ENCODE data around the gene NDUFB8. TPM values are rescaled to one million over a fixed set of nuclear protein-coding genes. Genes with fewer than 3 reads are reported as not detected.

Gene NDUFB8
- total and polyA plus RNA-seq, 2 donors, result 222 to 284 TPM

DNA sequence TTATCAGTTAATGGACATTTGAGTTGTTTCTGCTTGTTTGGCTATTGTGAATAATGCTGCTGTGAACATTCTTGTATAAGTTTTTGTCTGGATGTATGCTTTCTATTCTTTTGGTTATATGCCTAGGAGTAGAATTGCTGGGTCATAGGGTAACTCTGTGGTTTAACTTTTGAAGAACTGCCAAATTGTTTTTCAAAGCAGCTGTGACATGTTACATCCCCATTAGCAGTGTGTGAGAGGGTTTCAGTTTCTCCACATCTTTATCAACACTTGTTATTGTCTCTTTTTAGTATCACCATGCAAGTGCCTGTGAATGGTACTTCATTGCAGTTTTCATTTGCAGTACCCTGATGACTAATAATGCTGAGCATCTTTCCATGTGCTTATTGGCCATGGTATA is 2.1 kb upstream of the NDUFB8 start:
- no peak overlapping the region for H3K27ac ChIP-seq (ENCODE audit: low read depth in 1 of 2, low read length in 1 of 2)
- DNase-seq (ENCODE audit: low read depth in 6 of 9, low spot score in 9 of 9), result no peak
- H3K4me1 ChIP-seq (ENCODE audit: control insufficient read depth in 2 of 2, insufficient read depth in 2 of 2, low read length in 2 of 2), result peaks cover 29 to 32% of the 10 kb centered on the region in 2 donors

DNA sequence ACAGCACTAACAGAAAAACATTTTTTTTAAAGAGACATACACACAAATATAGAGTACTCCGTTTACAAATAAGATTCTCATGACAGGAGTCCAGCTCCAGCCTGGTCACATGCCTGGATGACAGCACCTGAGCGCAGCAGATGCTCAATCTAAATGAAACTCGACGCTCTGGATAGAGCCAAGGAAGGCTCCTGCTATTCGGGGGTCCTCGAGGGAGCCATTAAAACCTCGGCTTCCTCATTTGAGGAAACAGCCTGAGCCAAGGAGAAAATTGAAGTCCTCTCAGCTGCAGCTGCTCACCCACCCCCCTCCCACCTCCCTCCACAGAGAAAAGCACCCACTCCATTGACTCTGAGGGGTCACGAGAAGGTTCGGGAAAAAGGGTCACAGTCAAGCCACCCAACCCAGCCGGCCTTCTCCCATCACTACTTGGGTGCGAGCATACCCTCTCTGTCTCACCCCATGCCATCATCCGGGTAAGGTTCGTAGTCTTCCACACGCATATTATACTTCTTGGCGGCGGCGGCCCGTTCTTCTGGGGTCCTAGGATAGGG is 673 bp downstream of the NDUFB8 start:
- peak overlapping the region; percentile 67 to 85 for H3K4me3 ChIP-seq (ENCODE audit: low read length in 2 of 2)
- 2% methylated on average over 18 of the region's 18 CpGs for WGBS
- H3K27ac ChIP-seq (ENCODE audit: low read depth in 1 of 2, low read length in 1 of 2), result peak overlapping the region in 1 of 2 donors; percentile 70
- peaks cover 11 to 13% of the 10 kb centered on the region in 2 donors for H3K4me1 ChIP-seq (ENCODE audit: control insufficient read depth in 2 of 2, insufficient read depth in 2 of 2, low read length in 2 of 2)
- no peaks in the 10 kb centered on the region for H3K27me3 ChIP-seq (ENCODE audit: control insufficient read depth in 2 of 2, insufficient read depth in 1 of 2, low read length in 1 of 2)
- H3K36me3 ChIP-seq (ENCODE audit: control insufficient read depth in 2 of 2, insufficient read depth in 2 of 2, low read length in 1 of 2), result peaks cover 25 to 30% of the 10 kb centered on the region in 2 donors
- no peak for DNase-seq (ENCODE audit: low read depth in 6 of 9, low spot score in 9 of 9)
- no peaks in the 10 kb centered on the region for H3K9me3 ChIP-seq (ENCODE audit: control insufficient read depth in 2 of 2, insufficient read depth in 1 of 2, low read length in 1 of 2)

More for the DNA sequence above, 2.1 kb upstream of the NDUFB8 start:
- peaks cover 3 to 6% of the 10 kb centered on the region in 2 donors for H3K36me3 ChIP-seq (ENCODE audit: control insufficient read depth in 2 of 2, insufficient read depth in 2 of 2, low read length in 1 of 2)
- no peaks in the 10 kb centered on the region for H3K27me3 ChIP-seq (ENCODE audit: control insufficient read depth in 2 of 2, insufficient read depth in 1 of 2, low read length in 1 of 2)
- H3K4me3 ChIP-seq (ENCODE audit: low read length in 2 of 2), result no peak overlapping the region
- no peaks in the 10 kb centered on the region for H3K9me3 ChIP-seq (ENCODE audit: control insufficient read depth in 2 of 2, insufficient read depth in 1 of 2, low read length in 1 of 2)

- peaks cover 11 to 13% of the 10 kb centered on the region in 2 donors for H3K4me1 ChIP-seq (ENCODE audit: control insufficient read depth in 2 of 2, insufficient read depth in 2 of 2, low read length in 2 of 2)
- no peak overlapping the region for H3K27ac ChIP-seq (ENCODE audit: low read depth in 1 of 2, low read length in 1 of 2)
- no peaks in the 10 kb centered on the region for H3K9me3 ChIP-seq (ENCODE audit: control insufficient read depth in 2 of 2, insufficient read depth in 1 of 2, low read length in 1 of 2)
- no peaks in the 10 kb centered on the region for H3K27me3 ChIP-seq (ENCODE audit: control insufficient read depth in 2 of 2, insufficient read depth in 1 of 2, low read length in 1 of 2)
- peaks cover 31 to 37% of the 10 kb centered on the region in 2 donors for H3K36me3 ChIP-seq (ENCODE audit: control insufficient read depth in 2 of 2, insufficient read depth in 2 of 2, low read length in 1 of 2)
- WGBS, result 79% methylated on average over 7 of the region's 7 CpGs
- H3K4me3 ChIP-seq (ENCODE audit: low read length in 2 of 2), result peak overlapping the region; percentile 67 to 85
- DNase-seq (ENCODE audit: low read depth in 6 of 9, low spot score in 9 of 9), result no peak
Measured at GRCh38 chr10:100528123-100528886, 1.4 kb downstream of the NDUFB8 start.

DNA sequence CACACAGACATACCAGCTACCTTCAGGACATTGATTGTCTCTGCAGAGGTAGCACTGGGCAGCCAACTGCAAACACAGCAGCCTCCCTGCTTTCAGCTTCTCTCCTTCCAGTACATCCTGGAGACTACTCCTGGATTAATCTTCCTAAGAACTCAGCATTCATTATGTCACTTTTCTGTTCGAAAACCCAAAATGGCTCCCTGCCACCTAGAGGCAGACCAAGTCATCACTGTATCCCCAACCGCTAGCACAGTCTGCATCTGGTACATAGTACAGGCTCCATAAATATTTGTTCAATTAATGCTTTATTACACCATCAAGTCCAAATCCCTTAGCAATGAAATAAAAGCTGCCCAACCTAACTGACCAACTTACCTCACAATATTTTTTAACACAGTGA is 5.0 kb downstream of the NDUFB8 start:
- Histone ChIP-seq H3K4me1 (ENCODE audit: control insufficient read depth in 2 of 2, insufficient read depth in 2 of 2, low read length in 2 of 2) (peaks cover 6 to 7% of the 10 kb centered on the region in 2 donors), H3K36me3 (ENCODE audit: control insufficient read depth in 2 of 2, insufficient read depth in 2 of 2, low read length in 1 of 2) (peaks cover 38 to 42% of the 10 kb centered on the region in 2 donors), H3K9me3 (ENCODE audit: control insufficient read depth in 2 of 2, insufficient read depth in 1 of 2, low read length in 1 of 2) (no peaks in the 10 kb centered on the region), H3K4me3 (ENCODE audit: low read length in 2 of 2) (no peak overlapping the region), H3K27me3 (ENCODE audit: control insufficient read depth in 2 of 2, insufficient read depth in 1 of 2, low read length in 1 of 2) (peaks cover 0 to 12% of the 10 kb centered on the region in 2 donors), H3K27ac (ENCODE audit: low read depth in 1 of 2, low read length in 1 of 2) (no peak overlapping the region)
- WGBS, result 95% methylated on average over 2 of the region's 2 CpGs
- DNase-seq (ENCODE audit: low read depth in 6 of 9, low spot score in 9 of 9), result no peak

DNA sequence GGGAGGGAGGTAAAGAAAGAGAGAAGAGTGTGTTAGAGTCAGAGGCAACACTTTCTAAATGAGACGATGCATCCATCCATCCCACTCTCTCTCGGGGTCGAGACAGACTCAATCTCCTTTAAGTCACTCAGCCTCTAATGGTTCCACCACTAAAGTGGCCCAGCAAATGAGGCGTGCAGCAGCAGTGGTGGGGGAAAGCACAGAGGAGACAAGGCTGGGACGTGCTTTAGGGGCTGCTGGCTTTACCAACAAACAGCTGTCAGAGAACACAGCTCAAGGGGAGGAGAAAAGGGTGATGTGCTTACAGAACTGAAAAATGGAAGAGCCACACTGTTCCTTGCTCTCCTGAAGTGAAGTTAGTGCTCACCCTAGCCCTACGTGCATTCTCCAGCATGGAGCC is 5.5 kb downstream of the NDUFB8 start:
- no peak overlapping the region for H3K27ac ChIP-seq (ENCODE audit: low read depth in 1 of 2, low read length in 1 of 2)
- peaks cover 6 to 12% of the 10 kb centered on the region in 2 donors for H3K4me1 ChIP-seq (ENCODE audit: control insufficient read depth in 2 of 2, insufficient read depth in 2 of 2, low read length in 2 of 2)
- WGBS, result 97% methylated on average over 6 of the region's 6 CpGs
- H3K4me3 ChIP-seq (ENCODE audit: low read length in 2 of 2), result no peak overlapping the region
- peaks cover 38 to 42% of the 10 kb centered on the region in 2 donors for H3K36me3 ChIP-seq (ENCODE audit: control insufficient read depth in 2 of 2, insufficient read depth in 2 of 2, low read length in 1 of 2)
- peaks cover 2 to 16% of the 10 kb centered on the region in 2 donors for H3K27me3 ChIP-seq (ENCODE audit: control insufficient read depth in 2 of 2, insufficient read depth in 1 of 2, low read length in 1 of 2)
- DNase-seq (ENCODE audit: low read depth in 6 of 9, low spot score in 9 of 9), result no peak
- H3K9me3 ChIP-seq (ENCODE audit: control insufficient read depth in 2 of 2, insufficient read depth in 1 of 2, low read length in 1 of 2), result no peaks in the 10 kb centered on the region

GRCh38 chr10:100522945-100523344 is 6.7 kb downstream of the NDUFB8 start:
- WGBS, result 99% methylated on average over 9 of the region's 9 CpGs
- H3K9me3 ChIP-seq (ENCODE audit: control insufficient read depth in 2 of 2, insufficient read depth in 1 of 2, low read length in 1 of 2), result no peaks in the 10 kb centered on the region
- H3K36me3 ChIP-seq (ENCODE audit: control insufficient read depth in 2 of 2, insufficient read depth in 2 of 2, low read length in 1 of 2), result peaks cover 38 to 42% of the 10 kb centered on the region in 2 donors

DNA sequence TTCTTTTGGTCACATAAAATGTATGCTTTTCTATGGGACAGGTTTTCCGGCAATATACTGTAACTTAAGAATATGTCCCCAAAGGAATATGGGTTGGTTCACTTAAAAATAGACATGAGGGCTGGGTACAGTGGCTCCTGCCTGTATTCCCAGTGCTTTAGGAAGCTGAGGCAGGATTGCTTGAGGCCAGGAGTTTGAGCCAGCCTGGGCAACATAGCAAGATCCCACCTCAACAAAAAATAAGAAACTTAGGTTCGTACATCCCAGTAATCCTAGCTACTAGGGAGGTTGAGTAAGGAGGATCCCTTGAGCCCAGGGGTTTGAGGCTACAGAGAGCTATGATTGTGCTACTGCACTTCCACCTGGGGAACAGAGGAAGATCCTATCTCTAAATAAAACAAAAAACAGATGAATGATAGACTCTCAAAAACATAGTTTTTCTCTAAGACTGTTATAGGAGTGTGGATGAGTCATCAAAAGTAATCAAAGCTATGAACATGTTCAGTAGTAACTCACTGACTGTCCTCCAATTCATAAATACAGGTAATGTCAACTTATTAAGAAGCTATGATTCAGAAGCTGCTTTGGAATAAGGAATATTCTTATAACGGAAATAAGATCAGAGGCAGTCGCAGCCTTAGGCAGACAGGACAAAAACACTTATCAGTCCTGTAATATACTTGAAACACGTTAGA is 7.4 kb downstream of the NDUFB8 start:
- peaks cover 38 to 39% of the 10 kb centered on the region in 2 donors for H3K36me3 ChIP-seq (ENCODE audit: control insufficient read depth in 2 of 2, insufficient read depth in 2 of 2, low read length in 1 of 2)

More at GRCh38 chr10:100522945-100523344, 6.7 kb downstream of the NDUFB8 start:
- DNase-seq (ENCODE audit: low read depth in 6 of 9, low spot score in 9 of 9), result no peak
- no peak overlapping the region for H3K27ac ChIP-seq (ENCODE audit: low read depth in 1 of 2, low read length in 1 of 2)
- peaks cover 5 to 12% of the 10 kb centered on the region in 2 donors for H3K4me1 ChIP-seq (ENCODE audit: control insufficient read depth in 2 of 2, insufficient read depth in 2 of 2, low read length in 2 of 2)
- no peak overlapping the region for H3K4me3 ChIP-seq (ENCODE audit: low read length in 2 of 2)
- H3K27me3 ChIP-seq (ENCODE audit: control insufficient read depth in 2 of 2, insufficient read depth in 1 of 2, low read length in 1 of 2), result peaks cover 2 to 21% of the 10 kb centered on the region in 2 donors

GRCh38 chr10:100520811-100521210 is 8.9 kb downstream of the NDUFB8 start:
- H3K4me3 ChIP-seq (ENCODE audit: low read length in 2 of 2), result no peak overlapping the region

More for the DNA sequence above, 7.4 kb downstream of the NDUFB8 start:
- Histone ChIP-seq H3K4me1 (ENCODE audit: control insufficient read depth in 2 of 2, insufficient read depth in 2 of 2, low read length in 2 of 2) (peaks cover 5 to 12% of the 10 kb centered on the region in 2 donors), H3K27ac (ENCODE audit: low read depth in 1 of 2, low read length in 1 of 2) (no peak overlapping the region), H3K27me3 (ENCODE audit: control insufficient read depth in 2 of 2, insufficient read depth in 1 of 2, low read length in 1 of 2) (peaks cover 2 to 21% of the 10 kb centered on the region in 2 donors), H3K9me3 (ENCODE audit: control insufficient read depth in 2 of 2, insufficient read depth in 1 of 2, low read length in 1 of 2) (no peaks in the 10 kb centered on the region), H3K4me3 (ENCODE audit: low read length in 2 of 2) (no peak overlapping the region)
- 97% methylated on average over 5 of the region's 5 CpGs for WGBS
- DNase-seq (ENCODE audit: low read depth in 6 of 9, low spot score in 9 of 9), result no peak

More at GRCh38 chr10:100520811-100521210, 8.9 kb downstream of the NDUFB8 start:
- no peaks in the 10 kb centered on the region for H3K9me3 ChIP-seq (ENCODE audit: control insufficient read depth in 2 of 2, insufficient read depth in 1 of 2, low read length in 1 of 2)
- H3K4me1 ChIP-seq (ENCODE audit: control insufficient read depth in 2 of 2, insufficient read depth in 2 of 2, low read length in 2 of 2), result peaks cover 5 to 17% of the 10 kb centered on the region in 2 donors
- peaks cover 26 to 28% of the 10 kb centered on the region in 2 donors for H3K36me3 ChIP-seq (ENCODE audit: control insufficient read depth in 2 of 2, insufficient read depth in 2 of 2, low read length in 1 of 2)
- peaks cover 2 to 21% of the 10 kb centered on the region in 2 donors for H3K27me3 ChIP-seq (ENCODE audit: control insufficient read depth in 2 of 2, insufficient read depth in 1 of 2, low read length in 1 of 2)
- DNase-seq (ENCODE audit: low read depth in 6 of 9, low spot score in 9 of 9), result no peak
- WGBS, result 97% methylated on average over 3 of the region's 3 CpGs
- no peak overlapping the region for H3K27ac ChIP-seq (ENCODE audit: low read depth in 1 of 2, low read length in 1 of 2)
